Ammon's horn (tissue), 1 donor: ENCODE measurements around the gene NDUFS7.

Experiments
- DNase-seq: peaks from one replicate; pipeline ENCODE4 v3.0.0-alpha.2; 2016; ENCODE audit warnings: low spot score

The NDUFS7 gene

GRCh38 chr19:1386945-1387683 lies 3.4 kb downstream of the NDUFS7 start:
- no peak for DNase-seq

DNA sequence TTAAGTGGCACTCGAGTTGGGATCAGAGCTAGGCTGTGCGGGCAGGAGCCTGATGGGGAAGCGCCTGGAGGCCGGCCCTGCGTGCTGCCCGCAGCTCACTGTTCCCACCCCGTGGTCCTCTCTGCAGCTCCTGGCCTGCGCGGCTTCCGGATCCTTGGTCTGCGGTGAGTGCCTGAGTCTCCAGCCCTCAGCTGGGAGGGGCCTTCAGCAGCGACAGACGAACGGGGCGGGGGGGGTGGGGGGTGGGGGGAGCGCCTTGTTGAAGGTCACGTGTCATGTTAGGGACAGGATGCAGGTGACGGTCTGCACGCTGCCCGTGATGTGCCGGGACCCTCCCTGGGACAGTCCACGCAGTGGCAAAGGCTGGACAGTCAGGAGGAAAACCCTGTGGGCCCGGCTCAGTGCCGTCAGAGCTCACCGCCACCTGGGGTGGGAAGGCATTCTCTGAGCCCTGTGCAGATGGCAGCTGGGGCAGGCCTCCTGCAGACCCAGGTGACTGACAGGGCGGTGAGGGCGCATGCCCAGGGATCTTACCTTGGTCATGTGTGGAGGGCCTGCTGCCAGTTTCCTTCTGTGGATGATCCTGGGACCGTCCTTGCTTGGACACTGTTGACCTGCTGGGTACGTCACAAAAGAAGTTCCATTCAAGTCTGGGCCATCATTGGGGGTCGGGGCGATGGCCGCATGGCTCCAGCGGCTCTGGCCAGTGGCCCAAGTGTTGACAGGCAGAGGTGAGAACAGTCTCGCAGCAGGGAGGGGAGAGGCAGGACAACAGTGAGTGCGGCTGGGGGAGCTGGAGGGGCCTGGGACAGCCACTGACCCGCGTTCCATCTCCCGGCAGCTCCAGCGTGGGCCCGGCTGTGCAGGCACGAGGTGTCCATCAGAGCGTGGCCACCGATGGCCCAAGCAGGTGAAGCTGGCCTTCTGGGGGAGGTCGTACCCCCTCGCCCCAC lies 4.3 kb downstream of the NDUFS7 start:
- no peak for DNase-seq

DNA sequence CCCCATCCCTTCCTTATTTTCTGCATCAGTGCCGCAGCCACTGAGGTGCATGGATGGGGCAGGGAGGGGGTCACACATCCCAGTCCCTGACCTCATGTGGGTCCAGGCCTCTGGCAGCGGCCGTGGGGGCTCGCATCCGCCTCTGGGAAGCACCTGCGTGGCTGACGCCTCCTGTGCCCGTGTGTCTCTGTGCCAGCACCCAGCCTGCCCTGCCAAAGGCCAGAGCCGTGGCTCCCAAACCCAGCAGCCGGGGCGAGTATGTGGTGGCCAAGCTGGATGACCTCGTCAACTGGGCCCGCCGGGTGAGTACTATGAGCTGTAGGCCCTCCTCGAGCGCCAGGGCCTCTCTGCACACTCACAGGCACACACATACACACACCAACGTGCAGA lies 4.9 kb downstream of the NDUFS7 start:
- DNase-seq: no peak

GRCh38 chr19:1389033-1389940 lies 5.6 kb downstream of the NDUFS7 start:
- DNase-seq: peak; percentile 93

DNA sequence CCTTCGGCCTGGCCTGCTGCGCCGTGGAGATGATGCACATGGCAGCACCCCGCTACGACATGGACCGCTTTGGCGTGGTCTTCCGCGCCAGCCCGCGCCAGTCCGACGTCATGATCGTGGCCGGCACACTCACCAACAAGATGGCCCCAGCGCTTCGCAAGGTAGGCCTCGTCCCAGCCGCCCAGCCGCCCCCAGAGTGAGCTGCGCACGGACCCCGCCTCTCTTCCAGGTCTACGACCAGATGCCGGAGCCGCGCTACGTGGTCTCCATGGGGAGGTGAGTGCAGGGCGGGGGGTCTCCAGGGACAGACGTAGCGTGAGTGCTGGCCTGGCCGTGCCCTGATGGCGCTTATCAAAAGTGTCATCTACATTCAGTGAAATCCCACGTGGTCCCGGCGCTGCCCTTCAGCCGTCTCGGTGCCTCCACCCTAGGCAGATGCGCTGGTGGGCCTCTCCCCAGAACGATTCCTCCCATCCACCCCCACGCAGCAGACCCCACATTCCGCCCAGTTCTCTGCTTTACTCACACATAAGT lies 7.2 kb downstream of the NDUFS7 start:
- no peak for DNase-seq

DNA sequence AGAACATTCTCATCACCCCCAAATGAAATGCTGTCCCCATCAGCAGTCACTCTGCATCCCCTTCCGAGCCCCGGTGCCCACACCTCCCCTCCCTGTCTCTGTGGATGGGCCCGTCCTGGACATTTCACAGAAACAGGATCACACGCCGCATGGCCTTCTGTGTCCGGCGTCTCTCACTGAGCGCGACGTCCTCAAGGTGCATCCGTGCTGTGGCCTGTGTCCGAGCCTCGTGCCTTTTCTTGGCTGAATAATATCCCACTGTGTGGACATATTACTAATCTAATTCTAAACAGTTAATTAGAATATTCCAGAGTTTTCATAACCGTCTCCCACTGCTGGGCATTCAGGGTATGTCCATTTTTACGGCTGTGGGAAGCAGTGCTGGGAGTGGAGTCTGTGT lies 8.7 kb downstream of the NDUFS7 start:
- DNase-seq: no peak

GRCh38 chr19:1392939-1393530 lies 9.3 kb downstream of the NDUFS7 start:
- DNase-seq: no peak

- no peak for DNase-seq
Measured at GRCh38 chr19:1393841-1394240, 10.1 kb downstream of the NDUFS7 start.

DNA sequence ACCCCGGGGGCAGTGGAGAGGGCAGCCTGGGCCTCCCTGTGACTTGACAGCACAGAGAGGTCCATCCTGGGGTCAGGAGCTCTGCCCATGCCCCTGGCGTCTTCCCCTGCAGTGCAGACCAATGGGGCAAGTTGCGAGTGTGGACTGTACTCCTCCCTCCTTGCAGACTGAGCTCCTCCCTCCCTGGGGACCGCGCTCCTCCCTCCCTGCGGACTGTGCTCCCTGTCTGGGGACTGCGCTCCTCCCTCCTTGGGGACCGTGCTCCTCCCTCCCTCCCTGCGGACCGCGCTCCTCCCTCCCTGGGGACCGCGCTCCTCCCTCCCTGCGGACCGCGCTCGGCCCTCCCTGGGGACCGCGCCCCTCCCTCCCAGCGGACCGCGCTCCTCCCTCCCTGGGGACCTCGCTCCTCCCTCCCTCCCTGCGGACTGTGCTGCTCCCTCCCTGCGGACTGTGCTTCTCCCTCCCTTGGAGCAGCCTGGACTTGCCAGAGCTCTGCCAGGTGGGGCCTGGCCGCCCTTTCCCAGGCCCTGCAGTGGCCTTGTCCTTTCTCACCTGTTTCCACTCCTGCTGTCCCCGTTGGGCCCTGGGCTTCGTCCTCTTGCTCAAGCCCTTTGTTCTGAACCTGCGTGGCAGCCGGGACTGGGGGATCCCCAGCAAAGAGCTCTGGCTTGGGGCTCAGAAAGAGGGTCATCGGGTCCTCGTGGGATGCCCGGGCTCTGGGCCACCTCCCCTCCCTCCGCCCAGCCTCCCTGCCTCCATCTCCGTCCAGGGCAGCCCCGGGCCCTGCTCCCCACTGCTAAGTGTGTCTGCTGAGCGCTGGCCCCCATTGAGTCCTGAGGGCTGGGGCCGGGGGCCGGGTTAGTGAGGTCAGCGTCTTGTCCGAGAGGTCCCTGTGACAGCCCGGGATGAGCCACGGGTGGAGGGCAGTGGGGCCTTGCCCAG lies 10.8 kb downstream of the NDUFS7 start:
- peak; percentile 76 for DNase-seq

DNA sequence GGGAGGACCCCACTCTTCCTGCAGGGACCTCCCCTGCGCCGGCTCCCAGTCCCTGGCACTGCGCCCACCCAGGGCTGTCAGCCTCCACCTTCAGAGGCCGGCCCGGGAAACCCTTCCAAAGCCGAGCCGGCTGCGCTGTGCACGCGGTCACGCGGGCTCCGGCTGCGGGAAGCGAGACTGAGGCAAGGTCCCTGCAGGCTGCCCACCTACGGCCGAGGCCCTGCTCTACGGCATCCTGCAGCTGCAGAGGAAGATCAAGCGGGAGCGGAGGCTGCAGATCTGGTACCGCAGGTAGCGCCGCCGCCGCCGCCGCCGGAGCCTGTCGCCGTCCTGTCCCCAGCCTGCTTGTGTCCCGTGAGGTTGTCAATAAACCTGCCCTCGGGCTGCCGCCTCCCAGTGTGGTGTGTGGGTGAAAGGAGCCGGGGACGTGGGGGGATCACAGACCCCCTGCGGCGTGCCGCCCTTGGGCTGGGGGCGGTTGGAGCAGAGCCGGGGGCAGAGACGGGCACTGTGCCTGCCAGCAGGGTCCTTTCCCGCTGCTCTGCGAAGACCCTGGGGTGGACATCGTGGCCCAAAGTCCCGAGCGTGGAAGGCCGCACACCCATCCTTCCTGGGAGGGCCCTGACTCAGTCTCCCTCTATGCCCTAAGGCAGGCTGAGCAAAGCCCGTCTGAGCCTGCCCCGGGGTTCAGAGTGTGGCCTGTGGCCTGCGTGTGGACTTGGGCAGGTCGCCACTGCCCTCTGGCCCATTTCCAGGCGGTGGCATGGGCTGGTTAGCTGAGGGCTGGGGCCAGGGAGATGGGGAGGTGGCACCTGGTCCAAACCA lies 11.7 kb downstream of the NDUFS7 start:
- no peak for DNase-seq

- no peak for DNase-seq
Measured at GRCh38 chr19:1396019-1396767, 12.5 kb downstream of the NDUFS7 start.

GRCh38 chr19:1396768-1397679 lies 13.3 kb downstream of the NDUFS7 start:
- no peak for DNase-seq

DNA sequence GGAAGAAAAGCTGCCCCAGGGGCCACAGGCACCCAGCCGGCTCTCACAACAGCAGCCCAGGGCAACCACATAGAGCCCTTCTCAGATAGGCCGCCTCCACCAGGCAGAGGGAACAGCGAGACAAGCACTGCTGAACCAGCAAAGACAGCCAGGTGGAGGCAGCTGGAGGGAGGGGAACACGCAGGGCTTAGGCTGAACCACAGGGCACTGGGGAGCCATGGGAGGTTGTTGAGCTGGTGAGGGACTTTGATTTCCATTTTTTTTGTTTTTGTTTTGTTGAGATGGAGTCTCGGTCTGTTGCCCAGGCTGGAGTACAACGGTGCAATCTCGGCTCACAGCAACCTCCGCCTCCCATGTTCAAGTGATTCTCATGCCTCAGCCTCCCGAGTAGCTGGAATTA lies 14.1 kb downstream of the NDUFS7 start:
- no peak for DNase-seq

DNA sequence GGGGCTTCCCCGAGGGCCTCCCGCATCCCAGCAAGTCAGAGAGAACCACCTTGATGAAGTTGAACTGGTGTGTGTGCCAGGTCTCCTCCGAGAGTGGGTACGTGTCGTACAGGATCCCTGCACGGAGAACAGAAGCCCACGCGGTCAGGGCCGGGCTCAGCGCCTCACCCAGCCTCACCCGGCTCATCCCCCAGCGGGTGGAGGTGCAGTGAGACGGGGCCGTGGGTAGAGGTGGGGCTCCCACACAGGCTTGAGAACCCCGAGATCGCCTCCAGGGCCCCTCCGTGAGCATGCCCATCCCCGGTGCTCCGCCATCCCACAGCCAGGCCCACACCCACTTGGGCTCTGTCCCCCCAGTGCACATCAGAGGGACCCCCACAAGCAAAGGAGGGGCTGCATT lies 15.4 kb downstream of the NDUFS7 start:
- no peak for DNase-seq

DNA sequence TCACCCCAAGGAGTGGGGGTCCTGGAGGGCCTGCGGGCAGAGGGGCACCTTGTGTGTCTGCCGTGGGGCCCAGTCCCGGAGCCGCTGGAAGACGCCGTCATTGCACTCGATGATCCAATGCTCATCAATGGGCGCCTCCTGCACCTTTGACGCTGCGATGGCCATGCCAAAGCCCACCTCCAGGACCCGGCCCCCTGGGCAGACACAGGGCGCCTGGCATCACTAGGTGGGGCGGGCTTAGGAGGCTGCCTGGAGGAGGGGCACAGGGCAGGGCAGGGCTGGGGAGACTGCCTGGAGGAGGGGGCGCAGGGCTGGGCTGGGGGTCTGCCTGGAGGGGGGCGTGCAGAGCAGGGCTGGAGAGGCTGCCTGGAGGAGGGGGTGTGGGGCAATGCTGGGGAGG lies 16.0 kb downstream of the NDUFS7 start:
- DNase-seq: no peak

DNA sequence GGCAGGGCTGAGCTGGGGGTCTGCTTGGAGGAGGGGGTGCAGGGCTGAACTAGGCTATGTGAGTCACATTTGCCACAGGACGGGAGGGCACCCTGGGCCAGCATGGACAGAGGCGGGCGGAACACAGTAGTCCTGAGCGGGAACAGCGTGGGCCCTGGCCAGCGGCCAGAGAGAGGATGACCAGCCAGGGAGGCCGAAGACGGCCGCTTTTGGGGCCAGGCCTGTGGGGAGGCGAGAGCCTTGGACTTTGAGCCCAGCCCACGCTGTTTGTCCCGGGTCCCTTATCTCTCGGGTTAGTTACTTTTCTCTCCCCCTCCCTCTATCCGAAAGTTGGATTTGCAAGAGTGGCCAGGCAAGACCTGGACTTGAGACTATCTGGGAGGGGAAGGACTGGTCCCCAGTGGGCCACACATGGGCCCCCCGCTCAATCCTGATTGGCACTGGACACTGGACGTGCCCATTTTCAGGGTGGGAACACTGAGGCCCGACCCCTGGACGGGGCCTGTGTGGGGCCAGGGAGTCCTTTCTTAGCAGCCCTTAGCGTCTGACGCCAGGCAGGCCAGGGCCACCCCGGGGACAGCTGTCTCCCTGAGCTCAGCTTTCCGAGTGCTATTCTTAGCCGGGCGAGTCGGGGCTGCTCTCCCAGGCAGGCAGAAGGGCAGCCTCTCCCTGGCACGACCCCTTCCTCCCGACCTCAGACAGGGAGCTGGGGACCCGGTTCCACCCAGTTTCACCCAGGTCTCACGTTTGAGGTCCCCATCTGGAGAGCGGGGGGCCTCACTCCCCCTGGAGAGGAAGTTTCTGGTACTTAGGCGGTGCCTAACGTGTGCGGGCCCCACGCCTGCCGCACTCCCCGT lies 16.8 kb downstream of the NDUFS7 start:
- no peak for DNase-seq
